IMR-90 (cell line): ENCODE results near the gene TRIM62. TPM values are rescaled to one million over a fixed set of nuclear protein-coding genes. Genes with fewer than 3 reads are reported as not detected.

Source experiments
- ATAC-seq: fragments of 200-7000 bp; cut with Tn5 transposase; 2 replicates; pipeline ENCODE4 v1.9.1; 2020; ENCODE audit warnings: low read depth, mild to moderate bottlenecking, moderate library complexity
- BruUV-seq: library from RNA; stranded (reverse); fragments of 400-500 nt; replicated peaks from 2 replicates; lab custom pipeline; 2021; lab: Mats Ljungman, UMichigan
- CTCF ChIA-PET: fragments of 300-600 bp; formaldehyde crosslinking; extraction: SDS; loops from one replicate; lab custom pipeline; 2021; ENCODE audit warnings: antibody characterized with exemption; lab: Yijun Ruan, JAX
- POLR2A ChIA-PET: fragments of 300-600 bp; sonication (Branson Sonifier 250); formaldehyde crosslinking; loops from one replicate; lab custom pipeline; 2022; ENCODE audit warnings: antibody characterized with exemption; ENCODE audit not compliant: unreplicated experiment; lab: Charles Lee
- DNase-seq: peaks from one replicate; pipeline ENCODE4 v3.0.0; 2013
- H2AFZ ChIP-seq: replicated peaks from 2 replicates; pipeline ENCODE3; 2013; ENCODE audit warnings: low read length, mild to moderate bottlenecking; ENCODE audit not compliant: poor library complexity
- H2AK5ac ChIP-seq: 2 replicates; pipeline ENCODE4 v1.6.1; 2013; ENCODE audit warnings: low read depth, low read length, inconsistent platforms
- H2AK9ac ChIP-seq: replicated peaks from 2 replicates; pipeline ENCODE3; 2013; ENCODE audit warnings: mild to moderate bottlenecking, low read depth, low read length, moderate library complexity; ENCODE audit not compliant: poor library complexity
- H2BK120ac ChIP-seq: 2 replicates; pipeline ENCODE4 v1.6.1; 2013; ENCODE audit warnings: low read depth, low read length, inconsistent platforms
- H2BK15ac ChIP-seq: 3 replicates; pipeline ENCODE4 v1.6.1; 2013; ENCODE audit warnings: low read depth, low read length, inconsistent platforms
- H2BK20ac ChIP-seq: 2 replicates; pipeline ENCODE4 v1.6.1; 2013; ENCODE audit warnings: low read depth, mild to moderate bottlenecking, inconsistent platforms, low read length, moderate library complexity
- H2BK5ac ChIP-seq: 2 replicates; pipeline ENCODE4 v1.6.1; 2013; ENCODE audit warnings: mild to moderate bottlenecking, low read depth, low read length, inconsistent platforms; ENCODE audit not compliant: poor library complexity, severe bottlenecking
- H3K14ac ChIP-seq: replicated peaks from 2 replicates; pipeline ENCODE4 v1.6.1; 2013; ENCODE audit warnings: low read depth, low read length, inconsistent platforms
- H3K18ac ChIP-seq: 2 replicates; pipeline ENCODE4 v1.6.1; 2013; ENCODE audit warnings: low read depth, low read length, control low read depth
- H3K23ac ChIP-seq: 2 replicates; pipeline ENCODE4 v1.6.1; 2013; ENCODE audit warnings: low read depth, low read length, inconsistent platforms
- H3K27ac ChIP-seq: 2 replicates; pipeline ENCODE4 v1.5.1; 2013; ENCODE audit warnings: mild to moderate bottlenecking, control low read depth, low read length; ENCODE audit not compliant: insufficient read depth
- H3K27me3 ChIP-seq: 2 replicates; pipeline ENCODE4 v1.6.1; 2013; ENCODE audit warnings: low read length; ENCODE audit not compliant: control insufficient read depth, insufficient read depth
- H3K36me3 ChIP-seq: 2 replicates; pipeline ENCODE4 v1.6.1; 2013; ENCODE audit warnings: low read length, mixed read lengths; ENCODE audit not compliant: control insufficient read depth, insufficient read depth
- H3K4ac ChIP-seq: 2 replicates; pipeline ENCODE4 v1.6.1; 2013; ENCODE audit warnings: low read depth, low read length, inconsistent platforms
- H3K4me1 ChIP-seq: 2 replicates; pipeline ENCODE4 v1.6.1; 2013; ENCODE audit warnings: low read length, mixed read lengths; ENCODE audit not compliant: control insufficient read depth, insufficient read depth
- H3K4me2 ChIP-seq: 2 replicates; pipeline ENCODE4 v1.6.1; 2013; ENCODE audit warnings: low read depth, mild to moderate bottlenecking, control low read depth, low read length, moderate library complexity
- H3K4me3 ChIP-seq: 2 replicates; pipeline ENCODE4 v1.5.1; 2013; ENCODE audit warnings: low read depth, mild to moderate bottlenecking, control low read depth, low read length, moderate library complexity; ENCODE audit not compliant: insufficient read depth
- H3K56ac ChIP-seq: 2 replicates; pipeline ENCODE4 v1.6.1; 2013; ENCODE audit warnings: low read length, inconsistent platforms; ENCODE audit not compliant: insufficient read depth; ENCODE audit errors: extremely low read depth
- H3K79me1 ChIP-seq, 2 experiments: 2 replicates each; pipeline ENCODE4 v1.6.1; 2013; ENCODE audit warnings: low read length in 2 of 2, inconsistent platforms in 1 of 2, low read depth in 1 of 2
- H3K9ac ChIP-seq: 2 replicates; pipeline ENCODE4 v1.6.1; 2013; ENCODE audit warnings: low read depth, low read length, control low read depth
- H3K9me1 ChIP-seq: 2 replicates; pipeline ENCODE4 v1.6.1; 2013; ENCODE audit warnings: low read length, inconsistent platforms; ENCODE audit not compliant: insufficient read depth
- H3K9me3 ChIP-seq: 2 replicates; pipeline ENCODE4 v1.6.1; 2013; ENCODE audit warnings: low read length; ENCODE audit not compliant: control insufficient read depth, insufficient read depth
- H4K20me1 ChIP-seq: 2 replicates; pipeline ENCODE4 v1.6.1; 2013; ENCODE audit warnings: low read length, inconsistent platforms; ENCODE audit not compliant: insufficient read depth
- H4K5ac ChIP-seq: 2 replicates; pipeline ENCODE4 v1.6.1; 2013; ENCODE audit warnings: mild to moderate bottlenecking, low read depth, low read length, control low read depth
- H4K8ac ChIP-seq, 2 experiments: 2 replicates each; pipeline ENCODE4 v1.6.1; 2013; ENCODE audit warnings: low read depth in 2 of 2, low read length in 2 of 2, control low read depth in 1 of 2, inconsistent platforms in 1 of 2
- H4K91ac ChIP-seq: 2 replicates; pipeline ENCODE4 v1.6.1; 2013; ENCODE audit warnings: low read depth, low read length, inconsistent platforms; ENCODE audit not compliant: insufficient read depth
- BHLHE40 ChIP-seq: fragments of 150-350 bp; IDR thresholded peaks from 2 replicates; pipeline ENCODE4 v1.6.1; 2016; ENCODE audit warnings: mild to moderate bottlenecking, low read depth, low read length
- CEBPB ChIP-seq: IDR thresholded peaks from 2 replicates; pipeline ENCODE4 v1.6.1; 2012; ENCODE audit warnings: low read depth, low read length, improper control_type of control experiment
- CHD1 ChIP-seq: IDR thresholded peaks from 2 replicates; pipeline ENCODE4 v1.6.1; 2012; ENCODE audit warnings: low read depth, low read length, improper control_type of control experiment
- CTCF ChIP-seq: conservative IDR thresholded peaks from 2 replicates; pipeline ENCODE4 v1.5.1; 2012; ENCODE audit warnings: mild to moderate bottlenecking, low read depth, low read length, improper control_type of control experiment
- ELK1 ChIP-seq: fragments of 150-350 bp; IDR thresholded peaks from 2 replicates; pipeline ENCODE4 v1.6.1; 2016; ENCODE audit warnings: low read depth, mild to moderate bottlenecking, low read length, moderate library complexity, borderline replicate concordance
- MAFK ChIP-seq: IDR thresholded peaks from 2 replicates; pipeline ENCODE4 v1.6.1; 2012; ENCODE audit warnings: low read depth, low read length, improper control_type of control experiment
- MAZ ChIP-seq: IDR thresholded peaks from 2 replicates; pipeline ENCODE4 v1.6.1; 2012; ENCODE audit warnings: low read depth, mild to moderate bottlenecking, low read length, improper control_type of control experiment, moderate library complexity, borderline replicate concordance
- POLR2A ChIP-seq: IDR thresholded peaks from 2 replicates; pipeline ENCODE4 v1.6.1; 2012; ENCODE audit warnings: mild to moderate bottlenecking, low read depth, low read length
- RAD21 ChIP-seq: IDR thresholded peaks from 2 replicates; pipeline ENCODE4 v1.6.1; 2012; ENCODE audit warnings: low read length, improper control_type of control experiment
- RCOR1 ChIP-seq: IDR thresholded peaks from 2 replicates; pipeline ENCODE4 v1.6.1; 2012; ENCODE audit warnings: mild to moderate bottlenecking, low read length, improper control_type of control experiment; ENCODE audit not compliant: insufficient replicate concordance
- RFX5 ChIP-seq: IDR thresholded peaks from 2 replicates; pipeline ENCODE4 v1.8.0; 2012; ENCODE audit warnings: low read depth, mild to moderate bottlenecking, low read length, moderate library complexity
- SMC3 ChIP-seq: fragments of 150-350 bp; IDR thresholded peaks from 2 replicates; pipeline ENCODE4 v1.6.1; 2016; ENCODE audit warnings: low read depth, mild to moderate bottlenecking, antibody characterized with exemption, low read length, moderate library complexity
- USF2 ChIP-seq: fragments of 150-350 bp; IDR thresholded peaks from 2 replicates; pipeline ENCODE4 v1.6.1; 2017; ENCODE audit warnings: mild to moderate bottlenecking, antibody characterized with exemption, low read length, low read depth
- whole genome bisulfite sequencing, 2 experiments: methylation state at CpG; one replicate each; pipeline versions ENCODE4 v1.1.5 to v1.1.7; 2013; ENCODE audit warnings: missing lambda C conversion rate in 2 of 2; ENCODE audit not compliant: insufficient read length in 1 of 2; ENCODE audit errors: extremely low coverage in 2 of 2; 5-methylcytosine and 5-hydroxymethylcytosine counted together
- dilution Hi-C: fragments of 300-500 bp; cut with HindIII; formaldehyde crosslinking; loops from one replicate; pipeline ENCODE4 v1.14.3; 2018; ENCODE audit warnings: low sequenced_read_pairs; ENCODE audit not compliant: unreplicated experiment
- in situ Hi-C: fragments of 300-500 bp; cut with MboI; formaldehyde crosslinking; loops from 3 replicates; pipeline ENCODE4 v1.14.3; 2019; ENCODE audit warnings: low sequenced_read_pairs, inconsistent platforms, mixed read lengths
- intact Hi-C: fragments of 100-400 bp; cut with micrococcal nuclease; formaldehyde crosslinking; loops from 2 replicates; pipeline ENCODE4 v1.10.0; 2022
- polyA plus RNA-seq, 3 experiments: library from polyadenylated mRNA; depleted of rRNA; stranded (reverse); fragments of >200 nt; gene quantifications; 2 replicates each; pipeline ENCODE4 v1.2.3, GENCODE V29; 2012; ENCODE audit warnings: low replicate concordance in 1 of 3
- total RNA-seq: library from RNA; depleted of rRNA; stranded (reverse); fragments of >200 nt; gene quantifications from 2 replicates; pipeline ENCODE4 v1.2.3, GENCODE V29; 2012

TRIM62 gene
- total and polyA plus RNA-seq, 2 of the 4 experiments (the other 2 are of a cell fraction): 3.0 to 11.1 TPM

- Histone ChIP-seq H3K14ac (0 out of 2 replicates have a peak overlapping the region, but pooled peaks have one; percentile 26), H3K27ac (no peak overlapping the region), H2BK20ac (0 out of 2 replicates have a peak overlapping the region, but pooled peaks have one; percentile 3), H3K23ac (no peak overlapping the region), H2BK120ac (peak overlapping the region; percentile 61), H4K8ac (no peak overlapping the region), H2AK5ac (peak overlapping the region; percentile 62; the same call in 1 of the 2 replicates), H3K79me1 (peaks cover 3 to 20% of the 10 kb centered on the region in 2 experiments; a peak in 2 of 4 replicates), H3K56ac (no peak overlapping the region), H4K20me1 (no peaks in the 10 kb centered on the region), H3K36me3 (peaks cover under 1% of the 10 kb centered on the region; the same call in 1 of the 2 replicates), H2AK9ac (peak overlapping the region; percentile 74), H3K18ac (no peak overlapping the region), H3K9me3 (no peaks in the 10 kb centered on the region), H3K4me1 (peaks cover 22% of the 10 kb centered on the region), H2BK15ac (peak overlapping the region; percentile 54; the same call in 2 of the 3 replicates), H3K9me1 (peaks cover 26% of the 10 kb centered on the region), H2BK5ac (no peak overlapping the region), H3K27me3 (no peaks in the 10 kb centered on the region), H4K91ac (peak overlapping the region; percentile 31), H3K4me2 (no peak overlapping the region), H3K4me3 (no peak overlapping the region), H2AFZ (no peak overlapping the region), H4K5ac (no peak overlapping the region), H3K4ac (peak overlapping the region; percentile 3; the same call in 1 of the 2 replicates), H3K9ac (no peak overlapping the region)
- WGBS, 2 experiments: 20% methylated on average over 1 of the region's 9 CpGs; no CpG with 5 or more reads in 1 of the 2 experiments
- dilution Hi-C loops (no loop called here), intact Hi-C loops (no loop called here), in situ Hi-C loops (no loop called here)
- ChIA-PET CTCF (no interaction called here), POLR2A (no interaction called here)
- BruUV-seq: no TSS peak
- DNase-seq (peak; percentile 61), ATAC-seq (0 out of 2 replicates have a peak, but pooled peaks have one; percentile 8)
- TF ChIP-seq MAZ (no peak), ELK1 (no peak), POLR2A (no peak), MAFK (no peak), USF2 (no peak), RCOR1 (peak; percentile 60), RAD21 (peak; percentile 27; the same call in 1 of the 2 replicates), SMC3 (no peak), CHD1 (no peak), BHLHE40 (no peak), RFX5 (no peak), CTCF (0 out of 2 replicates have a peak, but pooled peaks have one; percentile 11), CEBPB (no peak)
Measured at GRCh38 chr1:33140153-33141149, 41.4 kb downstream of the TRIM62 start.
